HG02623 (cell line): ENCODE measurements around the gene TP53BP1.
A peak's percentile ranks its signal among the peaks of the same experiment; 100 is the strongest.

Experiments used
- ATAC-seq: cut with Tn5 transposase; IDR thresholded peaks from one replicate; pipeline ENCODE4 v1.9.1; 2021; ENCODE audit warnings: moderate library complexity; ENCODE audit not compliant: unreplicated experiment

Gene TP53BP1

DNA sequence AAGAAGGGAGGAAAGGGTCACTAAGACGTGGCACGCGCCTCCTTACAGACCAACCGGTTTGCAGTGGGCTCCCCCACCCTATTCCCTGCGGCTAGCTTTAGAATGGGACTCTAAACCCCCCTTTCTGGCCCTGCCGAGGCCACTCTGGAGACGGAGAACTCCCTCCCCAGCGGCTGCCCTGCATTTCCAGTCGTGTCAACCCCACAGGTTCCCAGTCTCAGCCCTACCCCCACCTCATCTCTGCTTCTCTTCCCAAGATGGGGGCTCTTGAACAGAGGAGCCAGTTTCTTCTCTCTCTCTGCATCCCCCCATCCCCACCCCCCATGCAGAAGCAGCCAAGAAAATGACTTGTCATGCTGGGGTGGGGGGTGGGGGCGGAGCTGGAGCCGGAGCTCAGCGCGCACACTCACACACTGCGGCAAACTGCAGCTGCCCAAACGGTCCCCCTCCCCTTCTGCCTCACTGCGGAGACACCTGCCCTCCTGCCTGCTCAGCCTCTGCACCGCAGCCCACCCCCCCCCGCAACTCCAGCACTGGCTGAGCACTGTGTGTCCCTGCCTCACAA lies 25.3 kb upstream of the TP53BP1 start:
- no peak for ATAC-seq

DNA sequence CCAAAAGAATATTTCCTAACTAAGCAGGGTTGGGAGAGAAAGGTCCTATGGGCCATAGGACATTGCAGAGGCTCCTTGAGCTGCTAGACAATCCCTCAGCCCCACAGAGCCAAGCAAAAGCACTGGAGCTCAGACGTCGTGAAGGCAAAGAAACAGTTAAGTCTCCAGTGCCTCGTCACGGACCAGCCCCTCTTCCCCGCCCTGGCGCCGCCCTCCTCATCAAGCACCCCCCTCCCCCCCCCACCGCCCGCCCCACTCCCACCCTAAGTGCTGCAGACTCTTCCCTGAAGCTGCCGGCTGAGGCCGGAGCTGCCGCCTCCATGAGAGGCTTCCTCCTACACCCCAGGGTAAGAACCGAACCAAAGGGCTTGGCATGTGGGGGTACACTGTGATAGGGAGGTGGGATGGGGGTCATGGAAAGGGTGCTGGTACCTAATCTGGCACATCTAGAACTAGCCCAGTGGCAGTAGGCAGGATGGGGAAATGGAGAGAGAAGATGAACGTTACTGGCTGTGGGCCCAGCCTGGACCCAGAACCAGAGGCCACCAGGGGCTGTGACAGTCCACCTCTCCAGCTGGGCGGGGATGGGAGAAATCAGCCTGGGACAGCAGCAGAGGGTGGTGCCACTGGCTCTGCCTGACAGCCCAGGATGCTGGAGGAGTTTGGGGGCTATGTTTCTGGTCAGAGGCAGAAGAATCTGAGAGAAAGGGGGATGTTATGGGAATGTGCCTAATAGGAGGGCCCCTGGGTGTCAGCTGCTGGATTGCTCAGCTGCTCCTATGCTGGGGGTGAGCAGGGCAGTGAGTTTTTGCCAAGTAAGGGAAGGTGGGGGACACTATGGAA lies 24.6 kb upstream of the TP53BP1 start, which contains the start of gene MAP1A:
Gene MAP1A, plus strand, starts transcription at position 255 of the 843 bp plus-strand sequence. CDS start 3,866 bp downstream, outside the sequence.
- ATAC-seq = no peak

DNA sequence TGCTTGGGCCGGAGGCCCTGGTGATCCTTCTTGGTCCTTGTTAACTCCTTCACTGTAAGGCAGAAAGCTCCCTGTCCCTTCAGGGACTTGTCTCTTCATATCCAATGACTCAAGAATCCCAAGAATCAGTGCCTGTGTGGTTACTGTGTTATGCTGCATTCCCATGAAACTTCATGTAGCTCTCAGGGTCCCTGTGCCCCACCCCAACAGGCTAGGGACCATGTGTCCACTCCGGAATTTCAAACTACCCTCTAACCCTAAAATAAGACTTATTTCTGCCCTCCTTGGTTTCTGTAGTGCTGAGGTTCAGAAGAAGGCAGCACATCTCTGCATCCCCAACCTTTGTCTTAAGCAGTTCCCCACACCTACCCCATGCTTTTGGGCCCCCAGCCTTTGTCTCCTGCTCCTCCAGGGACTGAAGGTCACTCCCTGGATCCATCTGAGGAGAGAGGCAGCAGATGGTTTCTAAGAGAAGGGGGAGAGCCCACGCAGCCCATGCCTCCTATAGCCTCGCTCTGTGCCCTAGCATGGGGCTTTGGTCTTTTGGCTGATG lies 23.9 kb upstream of the TP53BP1 start:
- ATAC-seq = no peak

DNA sequence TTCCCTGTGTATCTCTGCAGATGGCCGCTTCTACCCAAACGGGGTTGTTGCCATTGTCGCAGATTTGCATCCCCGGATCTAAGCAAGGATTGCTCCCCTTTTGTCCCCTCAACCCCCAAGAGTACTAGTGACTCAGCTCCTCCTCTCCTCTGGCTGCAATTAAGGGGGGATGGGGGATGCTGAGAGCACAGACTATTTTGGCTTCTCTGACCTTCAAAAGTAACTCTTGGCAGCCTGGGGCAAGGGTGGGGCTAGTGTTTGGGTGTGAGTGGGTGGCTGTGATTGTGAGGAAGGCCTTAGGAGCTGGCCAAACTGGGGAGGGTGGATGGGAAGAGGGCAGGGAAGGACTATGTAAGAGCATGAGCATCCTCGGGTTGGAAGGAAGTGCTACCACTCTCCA lies 23.2 kb upstream of the TP53BP1 start:
- ATAC-seq = no peak

DNA sequence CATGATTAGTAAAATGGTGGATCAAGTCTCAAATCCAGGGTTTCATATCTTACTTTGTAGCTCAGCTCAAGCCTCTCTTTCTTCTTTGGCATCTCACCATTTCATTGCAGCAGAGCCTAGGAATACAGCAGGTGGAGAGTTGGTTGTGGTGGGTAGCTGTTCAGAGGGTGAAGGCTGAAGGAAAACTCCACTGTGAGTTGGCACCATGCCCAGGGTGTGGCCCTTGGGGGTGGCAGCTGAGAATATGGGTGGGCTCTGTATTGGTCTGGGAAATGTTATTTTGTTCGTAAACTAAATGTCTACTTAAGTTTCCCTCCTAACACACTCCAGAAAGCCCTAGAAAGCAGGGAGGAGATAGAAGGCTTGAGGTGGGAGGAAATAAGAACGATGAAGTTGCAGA lies 22.8 kb upstream of the TP53BP1 start:
- no peak for ATAC-seq

DNA sequence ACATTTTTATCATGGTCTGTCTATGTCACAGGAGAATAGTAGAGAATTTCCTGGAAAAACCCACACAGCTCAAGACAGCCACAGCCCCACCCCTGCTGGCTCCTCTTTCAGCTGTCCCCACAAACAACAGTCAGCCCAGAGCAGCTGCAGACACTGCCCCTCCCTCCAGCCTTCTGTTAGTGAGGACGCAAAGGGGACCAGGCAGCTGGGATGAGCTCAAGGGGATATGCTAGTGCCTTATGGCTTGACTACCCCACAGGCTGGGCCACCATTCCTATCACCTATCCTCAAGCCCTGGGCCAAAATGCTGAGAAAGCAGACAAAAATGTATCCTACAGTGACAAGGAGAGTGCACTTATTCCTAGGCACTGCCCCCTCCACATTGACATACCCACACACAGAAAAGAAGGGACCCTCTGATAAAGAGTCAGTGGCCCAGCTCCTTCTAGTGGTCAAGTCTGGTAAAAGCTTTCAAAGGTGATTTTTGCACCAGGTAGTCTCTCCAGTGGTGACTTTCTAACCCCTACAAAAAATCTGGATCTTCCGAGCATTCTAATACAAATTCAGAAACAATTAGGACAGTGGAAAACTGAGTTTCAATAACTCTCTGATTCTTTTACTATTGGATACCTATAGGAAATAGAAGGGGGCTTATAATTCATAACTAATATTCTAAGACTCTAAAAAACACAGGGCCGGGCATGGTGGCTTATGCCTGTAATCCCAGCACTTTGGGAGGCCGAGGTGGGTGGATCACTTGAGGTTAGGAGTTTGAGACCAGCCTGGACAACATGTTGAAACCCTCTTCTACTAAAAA lies 21.5 kb upstream of the TP53BP1 start:
- ATAC-seq = no peak

DNA sequence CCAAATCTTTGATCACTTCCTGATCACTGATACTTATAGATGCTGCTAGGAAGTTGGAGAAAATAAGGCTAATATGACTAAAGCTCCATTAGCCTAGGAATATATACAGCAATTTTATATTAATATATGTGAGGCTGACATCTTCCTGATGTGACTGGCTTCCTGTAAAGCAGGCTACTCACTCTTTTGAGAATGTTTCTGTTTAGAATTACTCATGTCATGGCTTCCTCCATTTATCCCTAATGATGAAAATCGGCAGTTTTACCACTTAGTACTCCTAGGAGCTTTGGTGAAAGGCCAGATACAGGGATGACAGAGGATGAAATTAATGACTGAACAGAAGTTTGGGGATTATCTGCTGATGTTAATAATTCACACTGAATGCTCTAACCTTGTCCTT lies 20.6 kb upstream of the TP53BP1 start:
- no peak for ATAC-seq

DNA sequence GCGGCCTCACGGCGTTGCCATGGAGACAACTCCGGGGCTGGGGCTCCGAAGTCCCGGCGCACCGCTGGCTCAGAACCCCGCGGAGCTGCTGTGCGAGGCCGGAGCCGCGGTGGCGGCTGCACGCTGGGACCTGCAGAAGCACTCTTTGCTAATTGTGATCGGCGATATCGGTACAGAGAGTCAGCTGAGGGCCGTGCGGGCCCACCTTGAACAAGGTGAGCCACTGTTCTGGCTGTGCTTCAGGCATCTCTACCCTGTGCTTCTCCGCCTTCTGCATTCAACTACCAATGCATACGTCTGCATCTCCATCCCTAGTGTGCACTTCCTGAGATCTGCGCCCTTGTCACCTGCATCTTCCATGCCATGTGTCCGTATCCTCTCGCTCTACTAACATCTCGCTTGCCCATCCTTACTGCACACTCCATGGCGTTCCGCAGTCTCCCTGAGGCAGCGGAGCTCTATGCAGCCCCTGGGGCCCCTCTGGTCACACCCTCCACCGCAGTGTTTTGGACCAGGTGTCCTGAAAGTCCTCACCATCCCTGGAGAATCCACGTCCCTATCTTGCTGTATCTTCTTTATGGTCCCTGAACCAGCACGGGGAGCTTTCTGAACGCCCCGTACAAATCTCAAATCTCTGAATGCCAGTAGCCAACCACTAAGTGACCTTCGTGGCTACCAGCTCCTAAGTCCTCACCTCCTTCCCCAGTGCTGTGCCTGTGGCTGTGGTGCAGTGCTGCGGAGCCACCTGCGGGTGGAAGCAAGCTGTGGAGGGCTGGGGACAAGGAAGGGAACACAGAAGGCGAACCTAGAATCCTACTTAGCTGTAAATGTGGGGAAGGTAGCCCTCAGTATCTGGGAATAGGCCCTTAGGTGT lies 18.3 kb upstream of the TP53BP1 start:
- no peak for ATAC-seq

DNA sequence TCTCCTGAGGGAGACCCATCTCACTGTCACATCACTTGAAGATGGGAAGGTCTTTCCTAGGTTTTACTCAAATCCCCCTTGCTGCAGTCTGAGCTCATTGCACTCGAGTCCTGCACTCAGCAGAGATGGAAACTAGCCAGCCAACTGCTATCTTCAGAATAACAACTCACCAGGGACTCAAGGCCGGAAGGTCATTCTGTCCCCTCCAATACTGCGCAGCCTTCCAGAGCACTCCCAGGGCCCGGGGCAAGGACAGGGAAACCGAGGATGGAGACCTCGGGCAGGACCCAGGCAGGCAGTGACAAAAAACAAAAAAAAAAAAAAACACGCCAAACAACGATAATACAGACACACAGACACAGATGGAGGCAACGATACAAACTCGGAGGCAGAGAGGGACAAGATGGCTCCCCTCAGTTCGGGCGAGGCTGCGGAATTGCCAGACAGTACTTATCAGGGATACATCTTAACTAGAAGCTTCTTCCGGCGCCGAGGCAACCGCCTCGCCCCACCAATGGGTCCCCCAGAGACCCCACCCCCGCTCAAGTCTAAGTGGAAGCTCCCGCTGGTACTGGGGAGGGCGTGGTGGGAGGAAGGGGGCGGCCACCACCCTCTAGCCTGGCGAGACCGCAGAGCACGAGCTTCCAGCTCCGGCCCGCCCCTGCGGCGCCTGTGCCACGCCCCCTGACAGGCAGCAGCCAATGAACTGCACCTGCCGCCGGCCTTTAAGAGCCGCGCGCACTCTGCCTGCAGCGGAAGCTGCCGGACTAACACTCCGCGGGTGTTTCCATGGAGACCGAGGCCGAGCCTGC lies 17.4 kb upstream of the TP53BP1 start:
- ATAC-seq = peak; percentile 95

DNA sequence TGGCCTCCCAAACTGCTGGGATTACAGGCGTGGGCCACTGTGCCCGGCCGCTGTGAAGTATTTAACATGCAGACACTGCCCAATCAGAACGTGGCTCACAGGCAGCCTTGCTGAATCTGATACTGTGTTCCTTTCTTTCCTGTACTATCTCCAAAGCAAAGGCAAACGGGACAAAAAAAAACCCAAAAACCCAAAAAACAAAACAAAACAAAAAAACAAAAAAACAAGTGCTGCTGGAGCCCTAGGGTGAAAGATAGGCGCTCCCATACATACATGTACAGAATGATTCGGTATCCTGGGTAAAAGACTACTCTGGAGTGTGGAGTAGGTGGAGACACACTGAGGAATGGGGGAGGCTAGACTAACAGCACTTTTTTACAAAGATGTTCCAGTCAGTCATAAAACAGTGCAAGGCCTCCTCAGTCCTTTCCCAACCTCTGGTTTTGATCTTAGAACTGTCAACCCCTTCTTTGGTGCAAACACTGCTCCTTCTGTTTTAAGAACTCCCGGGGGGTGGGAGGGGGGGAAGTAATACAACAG lies 16.8 kb upstream of the TP53BP1 start:
- ATAC-seq = no peak

DNA sequence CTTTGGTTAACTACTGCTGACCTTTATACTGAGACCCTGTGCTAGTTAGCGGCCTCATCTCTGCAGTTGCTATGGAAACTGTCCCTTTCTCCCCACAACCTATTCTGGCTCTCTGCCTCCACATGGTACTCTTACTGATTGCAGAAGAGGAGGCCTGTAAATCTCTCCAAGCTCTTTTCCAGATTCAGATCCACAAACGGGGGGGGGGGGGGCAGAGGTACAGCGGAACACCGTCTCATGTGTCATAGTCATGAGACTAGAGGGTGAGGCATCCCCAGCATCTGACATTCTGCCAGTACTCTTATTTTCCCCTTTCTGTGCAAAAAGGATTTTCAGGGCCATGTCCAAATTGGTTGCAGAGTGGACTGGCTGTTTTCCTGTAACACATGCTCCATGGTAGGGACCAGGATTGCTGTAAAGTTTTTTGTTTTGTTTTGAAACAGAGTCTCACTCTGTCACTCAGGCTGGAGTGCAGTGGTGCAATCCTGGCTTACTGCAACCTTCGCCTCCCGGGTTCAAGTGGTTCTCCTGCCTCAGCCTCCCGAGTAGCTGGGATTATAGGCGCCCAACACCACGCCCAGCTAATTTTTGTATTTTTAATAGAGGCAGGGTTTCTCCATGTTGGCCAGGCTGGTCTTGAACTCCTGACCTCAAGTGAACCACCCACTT lies 16.2 kb upstream of the TP53BP1 start:
- ATAC-seq = no peak

DNA sequence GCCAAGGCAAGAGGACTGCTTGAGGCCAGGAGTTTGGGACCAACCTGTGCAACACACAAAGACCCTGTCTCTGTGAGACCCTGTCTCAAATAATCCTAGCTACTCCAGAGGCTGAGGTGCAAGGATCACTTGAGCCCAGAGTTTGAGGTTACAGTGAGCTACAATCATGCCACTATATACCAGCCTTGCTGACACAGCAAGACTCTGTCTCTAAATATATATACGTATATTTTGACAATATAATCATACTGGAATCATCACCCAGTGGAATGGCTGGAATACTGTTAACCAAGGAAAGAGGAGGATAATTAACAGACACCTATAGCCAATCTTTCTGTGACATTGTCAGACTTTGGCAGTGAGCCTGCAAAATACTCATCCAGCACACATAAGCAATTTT lies 15.5 kb upstream of the TP53BP1 start:
- ATAC-seq = no peak

DNA sequence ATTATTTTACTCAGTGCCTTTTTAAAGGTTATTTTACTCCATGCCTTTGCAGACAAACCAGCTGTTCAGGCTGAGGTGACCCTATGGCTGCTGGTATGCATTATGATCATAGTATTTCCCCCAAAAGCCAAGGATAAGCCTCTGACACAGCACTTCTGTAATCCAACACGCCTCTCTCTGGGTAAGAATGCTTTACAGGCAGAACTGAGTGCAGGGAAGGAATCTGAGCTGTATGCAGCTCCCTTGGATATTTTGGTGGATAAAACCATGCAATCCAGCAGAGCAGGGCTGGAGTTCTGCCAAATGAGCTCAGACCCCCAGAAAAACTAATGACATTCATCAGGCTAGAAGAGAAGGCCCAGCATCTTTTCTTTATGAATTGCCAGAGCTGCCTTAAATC lies 12.8 kb upstream of the TP53BP1 start:
- no peak for ATAC-seq

DNA sequence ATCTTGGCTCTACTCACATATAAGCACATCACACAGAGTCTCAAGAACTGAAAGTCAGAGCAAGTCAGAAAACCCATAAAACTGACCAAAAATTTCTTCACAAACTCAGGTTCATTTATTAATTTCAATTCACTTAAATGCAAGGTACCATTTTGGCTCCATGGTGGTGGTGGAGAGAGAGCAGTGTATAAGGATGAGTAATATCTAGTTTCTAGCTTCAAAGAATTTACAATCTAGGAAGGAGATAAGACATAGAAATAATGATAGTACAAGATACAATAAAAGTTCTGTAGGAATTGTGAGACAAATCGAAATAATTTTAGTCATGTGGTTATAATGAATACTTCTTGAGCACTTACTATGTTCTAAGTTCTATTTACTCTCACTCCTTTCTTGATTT lies 6.7 kb upstream of the TP53BP1 start:
- no peak for ATAC-seq

DNA sequence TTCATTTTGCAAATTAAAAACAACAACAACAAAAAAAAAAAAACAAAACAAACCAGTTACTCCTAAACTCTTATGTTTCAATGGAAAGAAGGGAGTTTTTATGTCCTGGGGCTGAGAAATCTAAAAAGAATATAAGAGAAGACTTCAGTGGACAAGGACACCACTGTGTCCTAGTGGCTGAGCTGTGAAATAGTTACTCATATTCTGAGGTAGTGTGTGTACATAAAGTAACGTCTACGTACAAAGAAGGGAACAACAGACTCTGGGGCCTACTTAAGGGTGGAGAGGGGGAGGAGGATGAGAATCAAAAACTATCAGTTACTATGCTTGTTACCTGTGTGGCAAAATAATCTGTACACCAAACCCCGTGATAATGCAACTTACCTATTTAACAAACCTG lies 6.0 kb upstream of the TP53BP1 start:
- ATAC-seq = no peak

DNA sequence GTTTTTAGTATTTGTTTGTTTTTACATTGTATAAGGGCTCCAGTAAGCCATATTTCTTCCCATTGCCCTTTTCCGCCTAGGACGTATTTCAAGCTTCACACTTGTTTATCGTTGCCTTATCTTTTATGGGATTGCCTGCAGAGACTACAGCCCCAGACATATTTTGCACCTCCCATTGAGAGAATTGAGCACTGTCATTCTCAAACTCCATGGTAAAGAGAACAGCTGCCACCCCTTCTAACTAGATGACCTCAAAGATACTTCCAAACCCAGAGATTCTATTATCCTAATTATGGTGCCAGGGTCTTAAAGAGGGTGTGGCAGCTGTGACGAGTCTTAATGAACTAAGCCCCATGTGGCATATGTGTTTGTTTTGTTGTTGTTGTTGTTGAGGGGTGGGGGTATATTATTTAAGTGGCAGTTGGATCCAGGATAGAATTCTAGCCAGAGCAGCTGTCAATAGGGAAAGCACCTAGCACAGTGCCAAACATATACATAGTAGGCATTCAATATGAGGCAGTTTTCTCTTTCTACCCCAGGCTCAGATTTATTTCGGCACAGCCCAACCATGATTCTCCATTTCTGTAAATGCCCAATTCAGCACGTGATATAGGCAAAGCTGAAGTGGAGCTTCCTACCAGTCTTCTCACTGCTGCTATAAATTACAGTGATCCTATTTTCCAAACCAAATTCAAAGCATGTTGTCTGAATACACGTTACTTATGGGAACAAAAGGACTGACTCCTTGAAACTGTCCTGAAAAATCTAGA lies 932 bp upstream of the TP53BP1 start:
- ATAC-seq = no peak

DNA sequence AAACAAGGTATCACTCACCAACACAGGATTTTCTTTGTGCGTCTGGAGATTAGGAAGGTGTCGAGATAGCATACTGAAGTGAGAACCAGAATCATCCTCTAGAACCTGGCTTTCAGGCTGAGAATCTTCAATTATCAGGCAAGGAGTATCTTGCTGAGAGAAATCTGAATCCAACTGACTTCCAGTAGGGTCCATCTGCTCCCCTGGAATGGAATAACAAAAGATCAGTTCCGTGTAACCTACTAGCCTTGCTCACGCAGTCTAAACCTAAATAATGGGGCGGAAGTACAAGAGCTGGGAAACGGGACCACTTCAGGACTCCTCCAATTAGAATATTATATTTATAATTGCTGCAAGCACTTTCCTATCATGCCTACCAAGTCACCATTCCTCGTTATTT lies 690 bp downstream of the TP53BP1 start:
- no peak for ATAC-seq

DNA sequence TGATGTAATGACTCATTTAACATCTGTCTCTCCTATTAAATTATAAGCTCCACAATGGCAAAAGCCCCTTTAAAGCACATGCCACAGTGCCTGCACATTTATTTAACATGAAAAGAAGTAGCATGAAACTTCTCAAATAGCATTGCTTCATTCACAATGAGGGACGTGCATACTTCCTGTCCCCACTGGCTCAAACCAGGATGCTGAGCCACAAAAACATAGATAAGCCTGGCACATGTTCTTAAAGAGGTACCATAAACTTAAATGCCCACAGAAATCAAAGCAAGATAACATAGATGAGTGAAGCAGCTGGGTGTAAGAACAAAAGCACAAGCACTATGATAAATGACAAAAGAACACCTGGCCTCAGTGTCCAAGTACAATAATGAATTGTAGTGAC lies 3.8 kb downstream of the TP53BP1 start:
- no peak for ATAC-seq
